ENCODE data around the gene SLC17A7. TPM values are rescaled to one million over a fixed set of nuclear protein-coding genes. Genes with fewer than 3 reads are reported as not detected.

The SLC17A7 gene
- total and polyA plus RNA-seq, 9 of the 15 experiments (the other 6 are each of a cell fraction or from before 2014, with no cell fraction given) = 1.1 to 15.7 (median 2.4) TPM

- TF ChIP-seq ZNF589 (CRISPR knock-in tag; IDR thresholded peaks at IDR 0.05; ENCODE audit: low read depth) (no peak), HMGN3 (IDR thresholded peaks at IDR 0.05; ENCODE audit: borderline replicate concordance, extremely low read depth, insufficient read length, low read depth, low read length) (no peak), STAT5B (CRISPR knock-in tag; IDR thresholded peaks at IDR 0.05) (no peak), EP400 (IDR thresholded peaks at IDR 0.05) (peak; percentile 41), CHD2 (IDR thresholded peaks at IDR 0.05; ENCODE audit: low read depth, low read length) (no peak), SAFB (IDR thresholded peaks at IDR 0.05; ENCODE audit: borderline replicate concordance, low read depth, low read length) (peak; percentile 17; the same call in 1 of the 2 replicates), MNT (conservative IDR thresholded peaks at IDR 0.05) (0 out of 4 replicates have a peak, but pooled peaks of 1 of the 2 experiments have one; percentile 15), CREB5 (CRISPR knock-in tag; IDR thresholded peaks at IDR 0.05) (no peak), ZNF583 (CRISPR knock-in tag; IDR thresholded peaks at IDR 0.05) (no peak), ZSCAN32 (CRISPR knock-in tag; IDR thresholded peaks at IDR 0.05) (no peak), ZNF134 (CRISPR knock-in tag; conservative IDR thresholded peaks at IDR 0.05) (no peak), BRD9 (IDR thresholded peaks at IDR 0.05; ENCODE audit: low read depth, partially characterized antibody) (peak; percentile 24), ZKSCAN8 (CRISPR knock-in tag; IDR thresholded peaks at IDR 0.05) (no peak), POLR2AphosphoS2 (IDR thresholded peaks at IDR 0.05; ENCODE audit: low read length) (no peak), KDM1A (IDR thresholded peaks at IDR 0.05) (no peak), CBFA2T3 (IDR thresholded peaks at IDR 0.05) (no peak), RBM22 (IDR thresholded peaks at IDR 0.05; ENCODE audit: low read depth, low read length, poor library complexity, severe bottlenecking) (no peak), KLF1 (tag; IDR thresholded peaks at IDR 0.05) (no peak), HLTF (IDR thresholded peaks at IDR 0.05) (no peak), SMARCB1 (IDR thresholded peaks at IDR 0.05; ENCODE audit: insufficient read length, low read depth) (no peak)
- TF ChIP-seq, protein P1, sequence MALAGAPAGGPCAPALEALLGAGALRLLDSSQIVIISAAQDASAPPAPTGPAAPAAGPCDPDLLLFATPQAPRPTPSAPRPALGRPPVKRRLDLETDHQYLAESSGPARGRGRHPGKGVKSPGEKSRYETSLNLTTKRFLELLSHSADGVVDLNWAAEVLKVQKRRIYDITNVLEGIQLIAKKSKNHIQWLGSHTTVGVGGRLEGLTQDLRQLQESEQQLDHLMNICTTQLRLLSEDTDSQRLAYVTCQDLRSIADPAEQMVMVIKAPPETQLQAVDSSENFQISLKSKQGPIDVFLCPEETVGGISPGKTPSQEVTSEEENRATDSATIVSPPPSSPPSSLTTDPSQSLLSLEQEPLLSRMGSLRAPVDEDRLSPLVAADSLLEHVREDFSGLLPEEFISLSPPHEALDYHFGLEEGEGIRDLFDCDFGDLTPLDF (CRISPR knock-in tag; IDR thresholded peaks at IDR 0.05) = 0 out of 2 replicates have a peak, but pooled peaks have one; percentile 29
- TF ChIP-seq, protein P2, sequence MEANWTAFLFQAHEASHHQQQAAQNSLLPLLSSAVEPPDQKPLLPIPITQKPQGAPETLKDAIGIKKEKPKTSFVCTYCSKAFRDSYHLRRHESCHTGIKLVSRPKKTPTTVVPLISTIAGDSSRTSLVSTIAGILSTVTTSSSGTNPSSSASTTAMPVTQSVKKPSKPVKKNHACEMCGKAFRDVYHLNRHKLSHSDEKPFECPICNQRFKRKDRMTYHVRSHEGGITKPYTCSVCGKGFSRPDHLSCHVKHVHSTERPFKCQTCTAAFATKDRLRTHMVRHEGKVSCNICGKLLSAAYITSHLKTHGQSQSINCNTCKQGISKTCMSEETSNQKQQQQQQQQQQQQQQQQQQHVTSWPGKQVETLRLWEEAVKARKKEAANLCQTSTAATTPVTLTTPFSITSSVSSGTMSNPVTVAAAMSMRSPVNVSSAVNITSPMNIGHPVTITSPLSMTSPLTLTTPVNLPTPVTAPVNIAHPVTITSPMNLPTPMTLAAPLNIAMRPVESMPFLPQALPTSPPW (CRISPR knock-in tag; IDR thresholded peaks at IDR 0.05) = peak; percentile 71
These were observed 53.4 kb downstream of the SLC17A7 start, which contains the start of gene KASH5 (continued) for GRCh38 chr19:49387936-49388372.
